GM21619 (cell line): Measurements from ENCODE around the gene LCN6.

Experiments
- ATAC-seq: cut with Tn5 transposase; IDR thresholded peaks from one replicate; pipeline ENCODE4 v1.9.1; 2021; ENCODE audit not compliant: unreplicated experiment

The LCN6 gene

DNA sequence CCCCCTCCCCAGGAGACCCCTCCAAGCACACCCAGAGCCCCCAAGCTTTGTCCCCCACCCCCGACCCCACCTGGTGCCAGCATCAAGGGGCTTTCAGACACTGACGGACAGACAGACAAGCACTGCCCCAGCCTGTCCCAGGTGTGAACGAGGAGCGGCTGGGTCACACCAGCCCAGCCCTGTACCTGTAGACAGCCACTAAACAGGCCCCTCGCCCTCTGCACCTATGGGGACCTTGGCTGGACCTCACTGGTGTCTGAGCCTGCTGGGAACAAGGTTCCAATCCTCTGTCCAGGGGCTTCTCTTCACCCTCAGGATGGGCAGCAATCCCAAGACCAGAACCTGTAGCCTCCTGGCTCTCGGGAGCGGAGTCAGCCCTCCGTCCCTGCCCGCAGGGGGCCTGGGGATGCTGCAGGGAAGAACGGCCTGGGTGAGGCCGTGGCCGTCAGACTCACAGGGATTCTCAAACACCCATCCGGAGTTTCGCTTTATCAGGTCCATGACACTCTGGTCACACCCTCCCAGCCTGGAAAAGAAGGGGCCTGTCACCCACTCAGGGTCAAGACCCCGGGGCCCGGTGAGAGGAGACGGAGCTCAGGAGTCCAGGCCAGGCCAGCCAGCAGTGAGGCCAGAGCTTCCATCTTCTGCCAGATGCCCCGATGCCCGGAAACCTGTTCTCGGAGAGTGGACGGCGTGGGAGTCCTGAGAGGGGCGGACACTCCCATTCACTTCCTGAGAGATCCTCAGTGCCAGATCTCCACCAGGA lies 2.8 kb downstream of the LCN6 start:
- ATAC-seq = no peak

DNA sequence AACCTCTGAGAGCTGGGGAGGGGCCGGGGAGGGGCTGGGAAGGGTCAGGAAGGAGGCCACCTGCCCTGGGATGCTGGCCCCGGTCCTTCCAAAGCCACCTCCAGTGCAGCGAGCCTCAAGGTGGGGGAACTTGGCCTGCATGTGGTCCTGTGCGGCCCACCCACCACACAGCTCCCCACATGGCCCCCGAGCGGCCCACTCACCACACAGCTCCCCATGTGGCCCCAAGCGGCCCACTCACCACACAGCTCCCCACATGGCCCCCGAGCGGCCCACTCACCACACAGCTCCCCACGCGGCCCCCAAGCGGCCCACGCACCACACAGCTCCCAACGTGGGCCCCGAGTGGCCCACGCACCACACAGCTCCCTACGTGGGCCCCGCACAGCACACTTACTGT lies 3.6 kb downstream of the LCN6 start:
- ATAC-seq = no peak

DNA sequence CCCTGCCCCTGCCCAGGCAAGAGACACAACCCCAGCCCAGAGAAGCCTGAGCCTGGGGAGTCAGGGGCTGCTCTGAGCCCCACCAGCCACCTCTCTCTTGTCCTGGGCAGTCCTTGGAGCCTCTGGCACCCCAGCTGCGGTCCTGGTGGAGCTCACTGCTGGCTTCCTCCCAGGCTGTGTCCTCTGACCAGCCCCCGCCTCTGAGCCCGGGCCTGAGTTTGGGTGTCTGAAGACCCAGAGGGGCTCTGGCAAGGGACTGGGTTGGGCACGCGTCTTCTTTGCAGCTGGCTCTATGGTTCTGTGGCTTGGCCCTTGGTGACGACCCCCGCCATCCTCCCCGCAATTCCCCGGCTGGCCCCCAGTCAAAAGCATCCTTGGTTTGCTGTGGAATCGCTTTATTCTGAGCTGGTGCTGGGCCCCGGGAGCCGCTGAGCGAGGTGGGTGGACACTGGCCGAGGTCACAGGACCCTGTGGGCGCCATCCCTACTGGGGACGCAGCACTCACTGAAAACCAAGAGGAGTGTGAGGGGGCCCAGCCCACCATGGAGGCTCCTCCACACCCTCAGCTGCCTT lies 4.6 kb downstream of the LCN6 start:
- ATAC-seq = no peak

DNA sequence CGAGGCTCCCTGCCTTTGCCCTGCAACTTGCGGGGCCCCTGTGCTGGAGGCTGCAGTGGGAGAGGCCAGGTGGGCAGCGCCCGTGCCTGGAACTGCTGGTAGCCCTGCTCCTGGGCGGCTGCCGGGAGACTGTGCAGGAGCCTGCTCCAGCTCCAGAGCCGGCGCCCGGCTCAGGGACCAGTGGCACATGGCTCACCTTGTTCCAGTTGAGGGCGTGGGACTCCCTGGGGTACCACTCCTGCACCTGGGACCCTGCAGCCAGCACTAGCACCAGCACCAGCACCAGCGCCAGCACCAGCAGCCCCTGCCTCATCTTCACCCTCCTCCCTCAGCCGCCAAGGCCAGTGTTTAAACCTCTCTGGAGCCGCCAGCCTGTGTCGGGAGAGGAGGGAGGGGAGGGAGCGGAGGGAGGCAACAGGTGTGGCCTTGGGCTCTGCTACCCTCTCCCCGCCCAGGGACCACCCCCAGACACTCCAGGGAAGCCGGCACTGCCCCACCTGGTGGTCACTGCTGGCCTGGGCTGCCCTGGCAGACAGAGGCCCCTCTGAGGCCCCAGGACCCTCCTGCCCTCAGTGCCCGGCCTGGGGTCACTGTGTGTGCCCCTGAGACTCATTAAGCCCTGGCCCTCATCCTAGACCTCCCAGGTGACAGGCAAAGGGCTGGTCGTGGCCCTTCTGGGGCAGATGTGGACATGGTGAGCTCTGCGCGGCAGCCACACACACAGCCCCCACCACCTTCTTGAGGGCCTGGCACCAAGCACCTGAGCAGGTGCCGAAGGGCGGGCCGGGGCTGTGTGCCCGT lies 5.5 kb downstream of the LCN6 start, which contains the start of gene LCN10:
Gene LCN10, minus strand, starts transcription at position 350 of the 801 bp plus-strand sequence. Its CDS starts 37 bp downstream, at position 313.
- no peak for ATAC-seq

DNA sequence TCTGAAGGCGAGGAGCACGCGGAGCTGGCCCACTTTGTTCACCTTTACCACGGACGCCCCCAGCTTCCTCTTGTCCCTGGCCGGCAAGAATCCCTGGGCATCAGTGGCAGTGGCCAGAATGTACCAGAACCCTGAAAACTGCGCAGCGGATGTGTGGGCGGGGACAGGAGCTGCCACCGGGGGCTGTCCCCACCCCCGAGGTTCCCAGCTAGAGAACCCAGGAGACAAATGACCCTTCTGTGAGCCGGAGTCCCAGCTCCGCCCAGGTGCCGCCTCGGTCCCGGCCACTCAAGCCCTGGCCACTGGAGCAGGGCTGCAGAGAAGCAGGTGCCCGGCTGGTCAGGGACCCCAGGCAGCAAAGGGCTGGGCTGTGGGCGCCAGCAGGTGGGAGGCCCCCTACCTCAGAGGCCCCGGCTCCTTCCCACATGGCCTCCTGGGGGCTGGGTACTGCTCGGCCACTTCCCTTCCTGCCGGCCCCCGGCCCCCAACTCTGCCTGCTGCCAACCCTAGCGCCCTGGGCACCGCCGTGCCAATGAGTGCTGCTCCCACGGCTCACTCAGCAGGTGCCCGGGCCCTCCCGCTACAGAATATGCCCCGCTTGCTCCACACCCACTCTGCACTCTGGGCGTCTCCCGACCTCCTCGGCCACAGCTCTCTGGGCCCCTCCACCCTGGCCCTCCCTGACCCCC lies 6.3 kb downstream of the LCN6 start:
- ATAC-seq = peak; percentile 52

DNA sequence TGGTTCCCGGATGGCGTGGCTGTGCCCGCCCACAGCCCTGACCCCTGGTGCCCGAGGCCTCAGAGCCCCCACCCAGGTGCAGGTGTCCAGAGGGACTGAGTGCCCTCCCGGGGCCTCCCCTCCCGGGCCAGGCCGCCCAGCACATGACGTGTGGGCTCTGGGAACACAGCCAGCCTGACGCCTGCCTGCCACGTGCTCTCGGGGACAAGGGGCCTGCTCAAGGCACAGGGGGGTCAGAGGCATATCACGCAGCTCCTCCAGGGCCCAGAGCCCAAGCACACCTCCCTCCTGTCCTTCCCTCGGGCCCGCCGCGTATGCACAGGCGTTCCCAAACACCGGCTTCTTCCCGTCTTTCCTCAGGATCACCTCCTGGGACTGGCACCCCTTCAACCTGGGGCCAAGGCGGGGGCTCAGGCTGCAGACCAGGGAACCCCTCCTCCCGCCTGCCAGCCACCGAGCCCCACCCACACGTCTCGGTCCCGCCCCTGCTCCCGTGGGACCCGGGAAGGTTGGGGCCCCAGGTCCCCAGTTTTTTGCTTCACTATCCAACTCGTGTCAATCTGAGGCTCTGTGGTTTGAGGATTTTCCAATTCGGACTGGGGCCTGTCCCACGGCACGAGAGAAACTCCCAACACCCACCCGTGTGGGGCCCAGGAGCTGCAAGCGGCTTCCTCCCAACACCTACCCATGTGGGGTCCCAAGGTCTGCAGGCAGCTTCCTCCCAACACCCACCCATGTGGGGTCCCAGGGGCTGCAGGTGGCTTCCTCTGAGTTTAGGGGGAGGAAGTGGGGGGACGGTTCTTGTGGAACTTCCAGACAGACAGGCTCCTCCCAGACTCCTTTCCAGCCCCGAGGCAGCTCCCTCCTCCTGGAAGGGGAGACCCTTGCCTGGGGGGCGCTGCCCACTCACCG lies 7.1 kb downstream of the LCN6 start:
- ATAC-seq = peak; percentile 25

DNA sequence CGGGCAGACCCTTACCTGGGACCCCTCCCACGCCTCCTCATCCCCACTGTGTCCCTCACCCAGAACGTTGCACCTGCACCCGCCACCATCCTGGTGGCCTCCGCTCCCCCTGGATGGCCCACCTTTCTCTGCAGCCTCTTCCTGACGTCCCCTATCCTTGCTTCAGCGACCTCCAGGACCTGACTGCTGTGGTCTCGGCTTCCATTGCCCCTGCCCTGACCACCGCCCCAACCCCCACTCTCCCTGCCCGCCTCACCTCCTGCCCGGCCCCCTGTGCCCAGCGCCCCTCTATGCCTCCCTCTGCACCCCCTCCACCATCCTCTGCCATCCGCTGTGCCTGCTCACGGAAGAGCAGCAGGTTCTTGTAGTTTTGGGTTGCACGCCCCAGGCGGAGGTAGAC lies 7.8 kb downstream of the LCN6 start:
- ATAC-seq = no peak

DNA sequence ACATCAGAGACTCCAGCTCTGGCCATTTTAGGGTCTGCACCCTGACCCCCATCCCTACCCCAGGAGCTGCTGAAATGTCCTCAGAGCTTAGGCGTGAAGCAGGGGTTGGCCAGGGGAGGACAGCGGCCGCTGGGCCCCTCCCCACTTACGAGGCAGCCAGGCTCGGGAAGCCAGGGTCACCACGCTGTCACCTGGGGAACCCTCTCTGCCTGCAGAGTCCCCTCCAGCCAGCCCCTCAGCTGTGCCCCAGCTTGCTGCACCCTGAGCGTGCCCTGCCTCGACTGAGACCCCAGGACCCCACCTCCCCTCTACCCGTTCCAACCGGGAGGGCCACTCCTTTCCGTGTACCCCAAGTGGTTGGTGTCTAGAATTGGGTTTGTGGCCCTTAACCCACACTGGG lies 8.3 kb downstream of the LCN6 start:
- ATAC-seq = no peak

DNA sequence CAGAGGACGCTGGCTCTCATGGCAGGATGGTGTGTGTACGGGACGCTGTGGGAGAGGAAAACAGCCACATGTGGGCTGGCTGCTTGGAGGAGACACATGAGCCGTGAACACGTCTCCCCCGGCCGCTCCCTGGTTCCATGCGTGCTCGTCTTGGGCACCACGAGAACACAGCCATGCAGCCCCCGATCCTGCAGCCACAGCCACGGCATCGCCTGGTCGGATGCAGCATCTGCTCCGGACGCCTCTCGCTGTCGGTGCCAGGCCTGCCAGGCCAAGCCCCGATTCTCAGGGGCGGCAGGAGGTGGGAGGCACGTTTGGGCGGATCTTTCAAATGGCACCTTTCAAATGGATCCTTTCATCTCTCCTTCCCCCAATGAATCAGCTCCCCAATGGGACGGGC lies 8.8 kb downstream of the LCN6 start:
- ATAC-seq = no peak

DNA sequence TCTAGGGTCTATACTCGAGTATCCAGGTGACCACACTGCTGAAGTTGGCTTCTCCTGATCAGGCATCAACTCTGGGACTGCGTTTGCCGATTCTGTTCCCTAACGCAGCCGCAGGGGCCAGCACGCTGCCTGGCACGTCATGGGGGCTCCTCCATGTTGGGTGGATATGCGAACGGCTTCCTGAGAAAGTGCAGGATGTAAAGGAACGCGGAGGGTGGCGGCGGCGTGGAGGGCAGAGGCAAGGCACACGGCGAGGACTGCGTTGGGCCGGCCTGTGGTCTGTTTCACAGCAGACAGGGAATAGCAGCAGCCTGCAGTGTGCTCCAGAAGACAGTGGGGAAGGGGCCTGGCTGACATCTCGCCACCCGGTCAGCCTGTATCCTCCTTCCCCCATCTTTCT lies 9.4 kb downstream of the LCN6 start:
- ATAC-seq = no peak

DNA sequence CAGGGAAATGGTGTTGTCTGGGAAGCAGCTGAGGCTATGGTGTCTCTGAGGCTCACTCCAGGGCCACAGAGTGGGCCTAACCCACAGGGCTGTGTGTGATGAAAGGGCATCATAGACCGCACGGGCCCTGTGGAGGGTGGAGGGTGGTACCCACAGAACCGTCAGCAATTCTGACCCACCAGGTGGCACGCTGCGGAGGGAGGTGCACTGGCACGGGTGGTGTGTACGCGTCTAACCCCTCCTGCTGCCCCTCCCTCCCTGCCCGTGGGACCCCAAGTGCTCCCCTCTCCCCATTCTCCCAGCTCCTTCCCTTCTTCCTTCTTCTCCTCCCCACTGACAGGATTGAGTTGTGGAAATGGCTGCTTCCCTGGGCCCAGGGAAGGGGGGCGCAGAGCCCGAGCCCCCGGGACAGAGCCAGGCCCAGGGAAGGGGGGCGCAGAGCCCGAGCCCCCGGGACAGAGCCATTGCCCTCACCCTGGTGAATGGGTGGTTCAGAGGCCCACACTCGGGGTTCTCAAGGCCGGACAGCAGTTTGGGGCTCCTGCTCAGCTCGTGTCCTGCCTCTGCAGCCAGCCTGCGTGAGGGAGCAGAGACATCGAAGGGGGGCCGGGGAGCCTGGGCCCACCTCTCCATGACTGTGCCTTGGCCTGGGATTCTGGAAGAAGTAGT lies 12.4 kb downstream of the LCN6 start:
- no peak for ATAC-seq

DNA sequence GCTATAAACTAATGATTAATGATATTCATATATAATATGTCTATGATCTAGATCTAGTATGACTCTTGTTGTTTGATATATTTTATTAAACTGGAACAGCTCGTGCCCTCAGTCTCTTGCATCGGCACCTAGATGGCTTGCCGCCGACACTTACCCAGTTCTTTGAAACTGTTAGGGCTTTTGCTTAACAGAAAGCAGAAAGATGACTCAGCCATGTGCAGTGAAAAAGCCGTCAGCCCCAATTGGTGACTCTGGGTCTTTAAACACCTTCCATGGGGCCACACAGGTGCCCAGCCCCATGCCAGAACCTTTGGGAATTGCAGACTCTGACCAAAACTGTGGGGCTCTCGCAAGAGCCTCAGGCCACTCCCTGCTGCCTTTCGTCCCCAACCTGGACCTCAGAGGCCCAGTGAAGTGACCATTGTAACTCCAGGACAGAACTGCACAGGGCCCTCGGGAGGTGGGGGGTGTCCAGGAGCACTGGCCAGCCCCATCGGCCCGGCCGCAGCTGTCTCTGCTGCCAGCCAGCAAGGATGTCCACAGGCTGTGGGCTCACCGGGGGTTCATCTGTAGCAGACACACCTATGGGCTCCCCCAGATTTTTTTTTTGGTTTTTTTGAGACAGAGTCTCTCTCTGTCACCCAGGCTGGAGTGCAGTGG lies 13.4 kb downstream of the LCN6 start:
- no peak for ATAC-seq

DNA sequence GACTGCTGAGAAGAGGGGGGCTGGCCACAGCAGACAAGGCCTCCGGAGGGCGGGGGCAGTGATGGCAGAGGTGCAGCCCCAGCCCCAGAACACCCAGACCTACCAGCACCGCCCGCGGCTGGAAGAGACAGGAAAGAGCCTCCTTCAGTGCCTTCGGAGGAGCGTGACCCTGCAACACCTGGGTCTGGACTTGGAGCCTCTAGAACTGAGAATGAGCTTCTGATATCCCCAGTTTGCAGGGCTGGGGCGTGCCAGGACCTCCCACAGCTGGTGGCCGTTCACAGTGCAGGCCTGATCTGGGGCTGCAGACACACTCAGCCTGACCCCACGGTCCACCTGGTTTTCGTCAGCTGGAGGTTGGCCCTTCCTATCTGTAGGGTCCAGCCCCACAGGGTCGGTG lies 14.7 kb downstream of the LCN6 start:
- ATAC-seq = no peak

DNA sequence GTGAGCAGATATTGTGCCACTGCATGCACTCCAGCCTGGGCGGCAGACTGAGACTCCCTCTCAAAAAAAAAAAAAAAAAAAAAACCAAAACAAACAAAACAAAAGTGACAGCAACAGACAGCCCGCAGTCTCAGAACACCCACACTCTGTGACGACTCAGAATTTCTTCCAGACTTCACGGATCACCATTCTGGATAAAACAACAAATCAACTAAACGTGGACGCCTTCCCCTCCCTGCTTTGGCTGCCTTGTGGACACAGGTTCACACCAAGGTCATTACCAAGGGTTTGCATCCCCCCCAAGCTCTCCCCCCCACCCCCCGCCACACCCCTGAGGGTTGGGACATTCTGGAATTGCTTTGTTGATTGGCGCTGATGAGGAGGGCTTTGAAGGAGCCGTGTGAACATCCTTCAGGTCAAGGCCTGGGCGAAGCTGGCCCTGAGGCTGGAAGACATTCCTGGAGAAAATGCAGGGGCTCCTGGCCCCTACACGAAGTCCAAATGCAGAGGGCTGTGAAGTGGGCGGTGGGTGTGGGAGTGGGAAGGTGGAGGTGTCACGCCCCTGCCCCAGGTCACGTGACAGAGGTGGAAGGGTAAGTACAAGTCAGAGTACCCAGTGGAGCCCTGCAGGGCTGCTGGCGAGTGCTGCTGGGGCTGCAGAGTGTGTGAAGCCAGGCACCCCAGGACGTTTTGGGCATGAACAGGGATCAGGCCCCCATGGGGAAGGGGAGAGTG lies 15.7 kb downstream of the LCN6 start:
- ATAC-seq = no peak

DNA sequence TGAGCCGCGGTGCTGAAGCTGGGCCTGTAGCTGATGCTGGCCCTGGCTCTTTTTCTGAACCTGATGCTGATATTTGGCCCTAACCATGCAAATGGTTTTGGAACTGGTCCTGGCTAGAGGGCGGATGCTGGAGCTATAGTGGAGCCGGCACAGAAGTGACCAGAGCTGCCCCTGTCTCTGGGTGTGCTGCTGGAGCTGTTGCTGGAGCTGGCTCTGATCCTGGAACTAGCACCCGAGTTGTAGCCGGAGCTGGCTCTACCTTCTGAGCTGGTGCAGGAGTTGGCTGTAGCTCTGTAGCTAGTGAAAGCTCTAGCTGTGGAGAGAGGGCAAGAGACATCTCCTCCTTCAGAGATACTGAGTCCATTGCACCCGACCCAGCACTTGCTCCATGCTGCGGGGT lies 18.4 kb downstream of the LCN6 start:
- ATAC-seq = no peak

DNA sequence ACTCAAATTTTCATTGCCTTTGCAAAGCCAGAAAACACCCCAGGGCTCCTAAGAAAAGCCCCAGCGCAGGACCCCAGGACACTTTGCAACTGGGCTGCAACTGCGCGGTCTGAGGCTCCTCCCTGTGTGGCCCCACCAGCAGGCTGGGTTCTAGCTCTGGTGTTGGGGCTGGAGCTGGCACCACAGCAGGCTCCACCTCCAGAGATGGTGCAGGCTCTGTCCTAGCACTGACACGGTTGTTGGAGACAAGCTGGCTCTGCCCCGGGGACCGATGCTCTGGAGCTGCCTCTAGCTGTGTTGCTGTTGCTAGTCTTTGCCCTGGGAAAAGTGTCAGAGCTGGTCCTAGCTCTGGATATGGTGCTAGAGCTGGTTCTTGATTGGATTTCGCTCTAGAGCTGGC lies 19.2 kb downstream of the LCN6 start:
- ATAC-seq = no peak

DNA sequence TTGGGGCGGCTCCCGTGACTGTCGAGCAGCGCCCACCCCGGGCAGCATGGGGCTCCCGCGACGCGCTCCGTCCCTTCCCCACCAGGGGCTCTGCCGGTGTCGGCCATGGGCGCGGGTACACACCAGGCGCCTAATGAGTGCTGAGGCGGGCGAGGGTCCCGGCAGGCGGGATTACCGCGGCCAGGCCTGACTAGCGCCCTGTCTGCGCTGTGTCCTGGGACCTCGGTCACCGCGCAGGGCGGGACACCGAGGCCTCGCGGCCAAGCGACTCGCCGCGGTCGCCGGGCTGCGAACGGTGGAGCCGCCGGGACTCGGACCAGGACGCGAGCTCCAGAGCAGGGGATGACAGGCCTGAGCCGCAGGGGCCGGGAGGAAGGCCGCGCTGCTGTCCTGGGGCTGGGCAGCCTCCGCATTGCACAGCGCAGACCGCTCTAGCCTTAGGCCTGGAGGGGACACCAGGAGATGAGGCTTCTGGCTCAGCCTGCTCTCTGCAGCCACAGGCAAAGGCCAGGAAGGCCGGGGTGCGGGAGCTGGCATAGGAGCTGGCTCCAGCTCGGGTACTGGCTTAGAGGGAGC lies 19.7 kb downstream of the LCN6 start:
- peak; percentile 30 for ATAC-seq

DNA sequence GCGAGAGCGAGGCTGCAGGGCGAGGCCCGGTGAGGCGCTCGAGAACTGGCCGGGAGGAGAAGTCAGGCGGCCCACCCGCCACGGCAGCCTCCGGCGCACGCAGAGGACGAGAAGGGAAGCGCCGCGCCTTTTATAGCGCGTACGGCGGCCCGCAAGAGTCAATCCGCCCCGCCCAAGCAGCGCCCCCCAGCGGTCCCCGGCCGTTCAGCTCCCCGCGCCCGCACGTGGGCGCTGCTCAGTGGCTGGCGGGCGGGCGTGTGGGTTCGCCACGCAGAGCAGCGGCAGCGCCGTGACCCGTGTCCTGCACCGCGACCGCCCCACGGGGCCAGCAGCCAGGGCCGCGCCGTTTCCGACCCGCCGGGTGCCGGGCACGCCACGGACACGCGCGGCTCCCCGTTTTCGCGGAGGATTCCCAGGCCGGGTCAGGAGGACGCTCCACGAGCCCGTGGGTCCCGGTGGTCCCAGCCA lies 20.2 kb downstream of the LCN6 start:
- ATAC-seq = peak; percentile 54
